GM12878 (cell line): ENCODE results near the gene DENND1A. TPM values are rescaled to one million over a fixed set of nuclear protein-coding genes. Genes with fewer than 3 reads are reported as not detected.

Experiments
- ATAC-seq: fragments of 200-7000 bp; cut with Tn5 transposase; 3 replicates; pipeline ENCODE4 v1.9.1; 2020; ENCODE audit warnings: mild to moderate bottlenecking, moderate library complexity
- BruUV-seq: library from RNA; stranded (reverse); fragments of 400-500 nt; replicated peaks from 2 replicates; lab custom pipeline; 2021; lab: Mats Ljungman, UMichigan
- CTCF ChIA-PET: fragments of 300-600 bp; sonication (Branson Sonifier 250); formaldehyde crosslinking; extraction: SDS; loops from one replicate; lab custom pipeline; 2021; ENCODE audit warnings: inconsistent platforms; lab: Yijun Ruan, JAX
- POLR2A ChIA-PET: fragments of 350-600 bp; formaldehyde crosslinking; extraction: SDS; loops from one replicate; lab custom pipeline; 2021; ENCODE audit warnings: inconsistent platforms; lab: Charles Lee
- RAD21 ChIA-PET: fragments of 300-600 bp; sonication (Branson Sonifier 250); formaldehyde crosslinking; loops from one replicate; lab custom pipeline; 2023; ENCODE audit warnings: antibody characterized with exemption; ENCODE audit not compliant: unreplicated experiment; lab: Charles Lee
- SMC1A ChIA-PET: fragments of 300-600 bp; sonication (Branson Sonifier 250); formaldehyde crosslinking; loops from one replicate; lab custom pipeline; 2023; ENCODE audit not compliant: unreplicated experiment, uncharacterized antibody; lab: Charles Lee
- DNase-seq: peaks from one replicate; pipeline ENCODE4 v3.0.0-alpha.2; 2011; ENCODE audit warnings: low read depth, low spot score
- FAIRE-seq: peaks from 3 replicates; lab custom pipeline; 2011; peaks lifted over from hg19 to GRCh38; lab: Jason Lieb, UNC
- H2AFZ ChIP-seq: 2 replicates; pipeline ENCODE4 v1.6.0; 2011; ENCODE audit warnings: low read depth, low read length, control low read depth; ENCODE audit not compliant: control insufficient read depth
- H3K27ac ChIP-seq: 2 replicates; pipeline ENCODE4 v1.5.1; 2011; ENCODE audit warnings: control low read depth; ENCODE audit not compliant: control insufficient read depth, insufficient read depth
- H3K27me3 ChIP-seq, 2 experiments: replicated peaks in 1 of 2; 2 replicates each; pipeline versions ENCODE4 v1.6.0 to v1.6.1; 2011; ENCODE audit warnings: low read length in 1 of 2; ENCODE audit not compliant: control insufficient read depth in 2 of 2, insufficient read depth in 2 of 2
- H3K36me3 ChIP-seq, 2 experiments: 2 replicates each; pipeline ENCODE4 v1.5.1; 2011; ENCODE audit warnings: low read length in 1 of 2; ENCODE audit not compliant: control insufficient read depth in 2 of 2, insufficient read depth in 2 of 2
- H3K4me1 ChIP-seq: 2 replicates; pipeline ENCODE4 v1.6.1; 2011; ENCODE audit warnings: mild to moderate bottlenecking, low read length, moderate library complexity, mixed read lengths; ENCODE audit not compliant: control insufficient read depth, insufficient read depth
- H3K4me2 ChIP-seq: 2 replicates; pipeline ENCODE4 v1.6.0; 2011; ENCODE audit warnings: control low read depth; ENCODE audit not compliant: control insufficient read depth, insufficient read depth
- H3K4me3 ChIP-seq: fragments of 200-600 bp; sonication (generic); 2 replicates; pipeline ENCODE4 v1.5.1; 2016
- H3K79me2 ChIP-seq: 2 replicates; pipeline ENCODE4 v1.6.0; 2011; ENCODE audit warnings: low read length; ENCODE audit not compliant: control insufficient read depth, insufficient read depth
- H3K9ac ChIP-seq: 2 replicates; pipeline ENCODE4 v1.8.0; 2011; ENCODE audit warnings: low read length, control low read depth, mixed read lengths; ENCODE audit not compliant: control insufficient read depth, insufficient read depth
- H3K9me3 ChIP-seq: replicated peaks from 3 replicates; pipeline ENCODE4 v1.5.1; 2011; ENCODE audit warnings: mild to moderate bottlenecking, low read length; ENCODE audit not compliant: control insufficient read depth, insufficient read depth
- H4K20me1 ChIP-seq: 2 replicates; pipeline ENCODE4 v1.6.0; 2011; ENCODE audit not compliant: control insufficient read depth, insufficient read depth
- ATF7 ChIP-seq: fragments of 450-650 bp; IDR thresholded peaks from 2 replicates; pipeline ENCODE4 v1.6.1; 2016; ENCODE audit warnings: low read depth, mild to moderate bottlenecking
- BCL3 ChIP-seq: IDR thresholded peaks from 2 replicates; pipeline ENCODE4 v1.6.1; 2011; ENCODE audit warnings: borderline replicate concordance, low read depth, mild to moderate bottlenecking, moderate library complexity, low read length; ENCODE audit not compliant: insufficient read depth, poor library complexity, severe bottlenecking
- CBX5 ChIP-seq: sonication (generic); IDR thresholded peaks from 2 replicates; pipeline ENCODE4 v1.6.1; 2016; ENCODE audit warnings: low read depth, moderate library complexity, mild to moderate bottlenecking, inconsistent platforms
- MTA2 ChIP-seq: fragments of 450-650 bp; IDR thresholded peaks from 2 replicates; pipeline ENCODE4 v1.6.1; 2016; ENCODE audit warnings: low read depth, mild to moderate bottlenecking, moderate library complexity
- NKRF ChIP-seq: fragments of 450-650 bp; conservative IDR thresholded peaks from 2 replicates; pipeline ENCODE4 v1.6.1; 2017; ENCODE audit warnings: mild to moderate bottlenecking, moderate library complexity
- RELB ChIP-seq: fragments of 450-650 bp; IDR thresholded peaks from 2 replicates; pipeline ENCODE4 v1.6.1; 2017; ENCODE audit warnings: low read depth, mild to moderate bottlenecking, moderate library complexity
- REST ChIP-seq: IDR thresholded peaks from 2 replicates; pipeline ENCODE4 v1.6.1; 2012; ENCODE audit warnings: mild to moderate bottlenecking, low read depth, low read length
- SPI1 ChIP-seq: IDR thresholded peaks from 2 replicates; pipeline ENCODE4 v1.6.1; 2011; ENCODE audit warnings: low read depth, mild to moderate bottlenecking, low read length, moderate library complexity, borderline replicate concordance; ENCODE audit not compliant: insufficient read depth
- TCF12 ChIP-seq: IDR thresholded peaks from 2 replicates; pipeline ENCODE4 v1.6.1; 2011; ENCODE audit warnings: low read depth, mild to moderate bottlenecking, low read length
- WRNIP1 ChIP-seq: IDR thresholded peaks from 2 replicates; pipeline ENCODE4 v1.6.1; 2011; ENCODE audit warnings: low read depth, low read length, improper control_type of control experiment, borderline replicate concordance
- ZNF217 ChIP-seq: fragments of 450-650 bp; IDR thresholded peaks from 2 replicates; pipeline ENCODE4 v1.6.1; 2017; ENCODE audit warnings: antibody characterized with exemption, mild to moderate bottlenecking
- ZSCAN29 ChIP-seq: fragments of 450-650 bp; IDR thresholded peaks from 2 replicates; pipeline ENCODE4 v1.6.1; 2017; ENCODE audit warnings: mild to moderate bottlenecking, moderate library complexity
- WGBS: methylation state at CpG from one replicate; pipeline ENCODE4 v1.1.6; 2016; ENCODE audit warnings: low lambda C conversion rate; ENCODE audit not compliant: insufficient replicate concordance, insufficient coverage; ENCODE audit errors: missing lambda C conversion rate; 5-methylcytosine and 5-hydroxymethylcytosine counted together
- in situ Hi-C: fragments of 300-500 bp; cut with MboI; formaldehyde crosslinking; loops from 9 replicates; pipeline ENCODE4 v1.14.3; 2018; ENCODE audit warnings: mixed read lengths
- intact Hi-C: fragments of 100-400 bp; cut with micrococcal nuclease; formaldehyde crosslinking; loops from one replicate; pipeline ENCODE4 v1.14.2; 2022; ENCODE audit not compliant: unreplicated experiment
- polyA plus RNA-seq, 11 experiments: library from polyadenylated mRNA; depleted of rRNA in 4 of 11; unstranded in 6 of 11; stranded (reverse) in 5 of 11; fragments of >200 nt; fragmentation: Nextera tagmentation in 4 of 11; fragmentation: Illumina TruSeq in 1 of 11; extraction: Ambion mirVana in 4 of 11; extraction: Trizol in 1 of 11; gene quantifications; 1 replicate in 1 of 11; 2 replicates in 10 of 11; pipeline versions ENCODE4 v1.2.1 to v1.2.3, GENCODE V29; 2011 to 2016; ENCODE audit warnings: inconsistent platforms in 2 of 11, missing spikeins in 2 of 11, low read depth in 1 of 11
- total RNA-seq, 4 experiments: library from RNA; depleted of rRNA in 3 of 4; stranded (reverse); fragments of >200 nt in 3 of 4; fragmentation: Illumina TruSeq in 1 of 4; extraction: Trizol in 1 of 4; gene quantifications; 2 replicates each; pipeline versions ENCODE4 v1.2.1 to v1.2.3, GENCODE V29; 2013 to 2021

Gene DENND1A
- total and polyA plus RNA-seq, 10 of the 15 experiments (the other 5 are each of a cell fraction or from before 2014, with no cell fraction given) = 14.1 to 48.6 (median 35.2) TPM

GRCh38 chr9:123710299-123710698 is 219.6 kb downstream of the DENND1A start (continued):
- TF ChIP-seq CBX5 (no peak), ATF7 (0 out of 2 replicates have a peak, but pooled peaks have one; percentile 23), WRNIP1 (no peak), ZSCAN29 (no peak), MTA2 (0 out of 2 replicates have a peak, but pooled peaks have one; percentile 43), REST (no peak)

- SMC1A ChIA-PET = interaction anchor here (0.7 to 12.9 kb wide), 7 partner anchors 8 to 69 kb away, joined by 3 to 103 read pairs (median 4); no protein-coding TSS in a partner anchor
- CTCF ChIA-PET = no interaction called here
- no peak overlapping the region for H3K4me3 ChIP-seq
These were observed 227.4 kb downstream of the DENND1A start for GRCh38 chr9:123702483-123702882.

More at GRCh38 chr9:123702483-123702882, 227.4 kb downstream of the DENND1A start:
- ATAC-seq (no peak), FAIRE-seq (no peak), DNase-seq (no peak)
- TF ChIP-seq BCL3 (no peak), CBX5 (peak; percentile 63; the same call in 1 of the 2 replicates), ZNF217 (0 out of 2 replicates have a peak, but pooled peaks have one; percentile 30), RELB (peak; percentile 37; the same call in 1 of the 2 replicates), NKRF (no peak), TCF12 (no peak), SPI1 (no peak)
- intact Hi-C loops = no loop called here
- H4K20me1 ChIP-seq = no peaks in the 10 kb centered on the region
- no TSS peak for BruUV-seq
- no peaks in the 10 kb centered on the region for H3K27me3 ChIP-seq
- WGBS = 100% methylated on average over 1 of the region's 1 CpG
- H3K9ac ChIP-seq = no peak overlapping the region
- H3K36me3 ChIP-seq = no peaks in the 10 kb centered on the region
- RAD21 ChIA-PET = no interaction called here
- H3K27ac ChIP-seq = no peak overlapping the region
- H3K4me1 ChIP-seq = peaks cover 10% of the 10 kb centered on the region; the same call in 1 of the 2 replicates
- in situ Hi-C loops = no loop called here
- POLR2A ChIA-PET = no interaction called here
- H3K4me2 ChIP-seq = no peak overlapping the region
- H2AFZ ChIP-seq = no peak overlapping the region
- H3K9me3 ChIP-seq = peaks cover 13% of the 10 kb centered on the region
- no peaks in the 10 kb centered on the region; the same call in 1 of the 2 replicates for H3K79me2 ChIP-seq
